ENCODE data around the gene TUBG1.

GRCh38 chr17:42660692-42661345 is 51.3 kb downstream of the TUBG1 start:
- TF ChIP-seq POLR2A (IDR thresholded peaks at IDR 0.05), result no peak
- TF ChIP-seq CTCF (IDR thresholded peaks at IDR 0.05 in 8 of 11, conservative IDR thresholded peaks at IDR 0.05 in 3 of 11), result no peak

Measured in spleen (tissue), 7 donors.